NCI-H2081 treated with DMSO at 0.1 percent for 48 hours (cell line): ENCODE measurements around the gene KCNT1.

Source experiments
- DNase-seq: peaks from one replicate; lab custom pipeline; 2025; lab: John Stamatoyannopoulos, UW

Gene KCNT1

GRCh38 chr9:135822374-135822755 is 120.4 kb downstream of the KCNT1 start:
- no peak for DNase-seq

DNA sequence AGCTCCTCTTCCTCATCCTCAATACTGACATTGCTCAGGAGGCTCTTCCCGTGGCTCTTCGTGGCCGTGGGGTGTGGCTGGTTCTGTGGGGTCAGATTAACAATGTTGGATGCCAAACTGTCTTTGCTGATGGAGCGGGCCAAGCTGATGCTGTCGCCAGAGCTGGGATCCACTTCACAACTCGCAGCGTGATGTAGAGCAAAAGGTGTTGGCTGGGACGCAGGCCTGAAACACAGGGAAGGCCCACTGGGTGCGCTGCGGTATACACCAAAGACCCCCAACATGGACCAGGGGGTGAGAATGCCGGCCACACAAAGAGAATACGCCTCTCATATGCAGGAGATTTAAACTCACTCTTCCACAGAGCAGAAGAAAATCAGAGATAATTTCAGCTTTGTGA is 121.1 kb downstream of the KCNT1 start:
- DNase-seq = no peak

DNA sequence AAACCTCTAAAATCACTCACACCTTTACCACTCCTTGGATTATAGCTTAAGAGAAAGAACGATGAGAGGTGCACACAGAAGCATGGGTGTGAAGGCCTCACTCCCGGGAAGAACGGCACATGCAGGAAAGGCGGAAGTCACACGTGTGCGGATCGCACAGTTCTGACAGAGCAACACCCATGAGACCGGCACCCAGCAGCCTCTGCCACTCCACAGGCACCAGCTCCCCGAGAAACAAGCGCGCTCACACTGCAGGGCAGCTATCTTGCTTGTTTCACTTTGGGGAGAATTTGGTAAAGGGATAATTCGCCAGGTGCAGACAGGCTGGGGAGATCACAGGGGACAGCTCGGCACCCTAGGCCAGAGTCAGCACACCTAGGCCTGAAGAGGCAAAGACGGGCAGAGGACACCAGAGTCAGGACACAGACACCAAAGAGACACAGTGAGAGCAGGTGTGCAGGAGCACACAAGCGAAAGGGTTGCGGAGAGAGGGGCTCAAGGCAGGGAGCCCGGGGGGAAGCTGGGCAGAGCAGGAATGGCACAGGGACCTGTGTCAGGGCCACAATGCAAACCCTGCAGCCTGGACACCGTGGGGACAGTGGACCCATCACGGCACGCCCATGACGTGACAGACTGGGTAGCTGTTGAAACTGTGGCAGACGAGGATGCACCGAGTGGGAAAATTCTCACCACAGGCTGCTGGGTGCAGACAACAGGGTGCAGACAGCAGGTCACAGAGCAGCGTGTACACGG is 123.6 kb downstream of the KCNT1 start:
- DNase-seq = no peak

DNA sequence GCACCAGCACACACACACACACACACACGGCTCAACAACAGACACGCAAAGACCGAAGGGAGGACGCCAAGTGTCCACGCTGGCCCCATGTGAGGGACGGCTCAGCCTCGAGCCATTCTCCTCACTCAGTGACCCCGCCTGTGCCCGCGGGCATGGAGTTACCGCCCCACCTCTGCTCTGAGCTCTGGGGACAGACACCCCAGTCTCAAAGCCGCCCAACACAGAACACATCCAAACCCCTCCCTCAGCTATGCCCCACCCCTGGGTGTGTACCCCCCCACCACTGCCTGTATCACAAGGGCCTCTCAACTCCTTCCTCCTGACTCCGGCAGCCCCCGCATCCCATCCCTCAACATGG is 124.2 kb downstream of the KCNT1 start:
- no peak for DNase-seq

- DNase-seq = no peak
Measured at GRCh38 chr9:135827301-135827700, 125.3 kb downstream of the KCNT1 start.

DNA sequence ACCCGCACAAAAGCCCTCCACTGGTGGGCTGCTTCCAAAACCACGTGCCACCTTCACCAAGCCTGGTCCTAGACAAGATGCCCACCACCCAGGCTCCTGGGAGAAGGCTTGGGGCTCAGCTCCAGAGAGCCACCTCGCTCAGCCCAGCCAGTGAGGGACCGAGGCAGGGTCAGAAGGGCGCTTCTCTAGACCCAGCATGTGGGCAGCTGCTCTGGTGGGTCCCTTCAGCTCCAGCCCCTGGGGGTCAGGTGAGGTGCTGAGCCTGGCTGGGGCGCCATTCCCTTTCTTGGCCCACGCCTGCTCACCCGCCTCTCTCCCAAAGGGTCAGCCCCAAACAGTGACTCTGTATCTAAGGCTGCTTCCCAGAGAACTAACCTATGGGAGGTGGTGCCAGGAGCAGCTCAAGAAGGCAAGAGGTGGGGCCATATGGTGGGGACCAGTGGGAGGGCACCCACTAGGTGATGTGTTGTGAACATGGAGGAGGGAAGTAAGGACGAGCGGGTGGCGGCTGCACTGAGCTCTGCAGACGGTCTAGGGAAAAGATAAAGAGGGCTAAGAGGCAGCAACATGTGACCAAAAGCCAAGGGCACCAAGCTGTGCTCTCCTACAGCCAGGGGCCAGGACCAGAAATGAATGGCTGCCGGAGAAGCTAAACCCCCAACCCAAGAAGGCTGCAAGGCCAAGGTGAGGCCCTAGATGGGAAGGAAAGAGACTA is 126.0 kb downstream of the KCNT1 start:
- no peak for DNase-seq

DNA sequence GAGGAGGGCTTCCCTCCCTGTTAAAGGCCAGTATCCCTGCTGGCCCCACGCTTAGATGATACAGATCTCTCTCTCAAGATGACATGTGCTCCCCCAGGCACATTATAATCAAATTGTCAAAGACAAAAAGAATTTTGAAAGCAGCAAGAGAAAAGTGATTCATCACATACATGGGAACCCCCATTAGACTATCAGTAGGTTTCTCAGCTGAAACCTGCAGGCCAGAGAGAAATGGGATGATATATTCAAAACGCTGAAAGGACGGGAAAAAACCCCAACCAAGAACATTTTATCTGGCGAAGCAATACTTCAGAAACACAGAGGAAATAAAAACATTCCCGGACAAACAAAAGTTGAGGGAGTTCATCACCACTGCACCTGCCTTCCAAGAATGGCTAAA is 126.7 kb downstream of the KCNT1 start:
- no peak for DNase-seq

DNA sequence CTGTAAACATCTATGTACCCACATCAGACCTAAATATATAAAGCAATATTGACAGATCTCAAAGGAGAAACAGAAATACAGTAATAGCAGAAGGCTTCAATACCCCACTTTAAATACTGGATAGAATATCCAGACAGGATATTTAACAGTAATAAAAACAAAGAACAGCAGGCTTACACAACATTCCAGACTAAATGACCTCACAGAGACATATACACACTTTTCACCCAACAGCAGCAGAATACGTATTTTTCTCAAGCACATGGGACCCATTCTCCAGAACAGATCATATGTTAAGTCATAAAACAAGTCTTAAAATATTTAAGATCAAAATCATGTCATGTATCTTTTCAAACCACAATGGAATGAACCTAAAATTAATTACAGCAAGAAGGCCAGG is 128.5 kb downstream of the KCNT1 start:
- no peak for DNase-seq

DNA sequence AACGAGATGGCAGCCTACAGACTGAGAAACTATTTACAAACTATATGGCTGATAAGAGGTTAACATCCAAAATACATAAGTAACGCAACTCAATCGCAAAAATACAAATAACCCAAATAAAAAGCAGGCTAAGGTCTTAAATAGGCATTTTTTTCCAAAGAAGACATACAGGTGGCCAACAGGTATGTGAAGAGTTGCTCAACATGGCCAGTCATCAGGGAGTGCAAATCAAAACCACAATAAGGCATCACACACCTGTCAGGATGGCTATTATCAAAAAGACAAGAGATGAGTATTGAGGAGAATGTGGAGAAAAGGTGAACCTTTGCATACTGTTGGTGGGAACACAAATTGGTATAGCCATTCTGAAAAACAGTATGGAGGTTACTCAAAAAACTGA is 131.9 kb downstream of the KCNT1 start:
- no peak for DNase-seq

- no peak for DNase-seq
Measured at GRCh38 chr9:135835131-135835530, 133.1 kb downstream of the KCNT1 start.

DNA sequence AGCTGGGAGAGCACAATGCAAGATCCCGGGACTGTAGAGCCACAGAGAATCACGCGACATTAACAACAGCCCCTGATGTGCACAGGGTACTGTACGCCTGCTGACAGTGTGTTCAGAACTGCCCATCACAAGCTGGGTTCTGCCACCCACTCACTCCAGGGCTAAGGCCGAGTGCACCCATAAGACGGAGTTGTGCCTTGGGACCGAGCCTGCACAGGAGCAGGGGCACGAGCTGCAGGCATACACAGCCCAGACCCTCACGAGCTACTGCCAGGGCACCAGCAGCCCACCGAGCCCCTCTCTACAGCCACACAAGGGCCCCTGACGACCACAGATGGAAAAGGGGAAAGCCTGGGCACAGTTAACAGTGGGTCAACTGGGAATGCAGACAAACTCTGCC is 137.5 kb downstream of the KCNT1 start:
- no peak for DNase-seq

DNA sequence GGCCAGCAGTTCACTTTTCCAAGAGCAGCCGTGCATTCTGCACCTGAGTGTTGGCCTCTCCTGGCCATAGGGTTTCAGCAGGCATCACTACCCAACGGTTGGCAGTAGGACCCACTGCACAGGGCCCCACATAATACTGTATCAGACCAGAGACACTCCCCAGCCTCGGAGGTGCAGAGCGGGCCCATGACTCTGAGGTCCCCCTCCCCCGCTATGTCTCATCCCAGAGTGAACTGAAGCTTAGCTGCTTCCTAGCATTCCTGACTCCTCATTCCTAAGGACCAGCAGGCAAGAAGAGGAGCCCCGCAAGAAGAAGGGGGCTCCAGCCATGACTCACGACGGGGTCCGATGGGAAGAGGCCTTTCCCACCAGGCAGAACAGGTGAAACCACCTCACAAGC is 138.1 kb downstream of the KCNT1 start:
- DNase-seq = no peak

DNA sequence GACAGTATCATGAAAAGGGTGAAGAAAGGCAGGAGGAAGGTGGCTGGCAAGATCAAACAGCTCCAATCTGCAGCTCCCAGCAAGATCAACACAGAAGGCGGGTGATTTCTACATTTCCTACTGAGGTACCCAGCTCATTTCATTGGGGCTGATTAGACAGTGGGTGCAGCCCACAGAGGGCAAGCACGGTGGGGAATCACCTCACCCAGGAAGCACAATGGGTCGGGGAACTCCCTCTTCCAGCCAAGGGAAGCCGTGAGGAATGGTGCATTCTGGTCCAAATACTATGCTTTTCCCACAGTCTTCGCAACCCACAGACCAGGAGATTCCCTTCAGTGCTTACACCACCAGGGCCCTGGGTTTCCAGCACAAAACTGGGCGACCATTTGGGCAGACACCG is 138.6 kb downstream of the KCNT1 start:
- DNase-seq = no peak
